Bronchial epithelial cell (primary cell): Measurements from ENCODE around the gene ACSF2. TPM values are rescaled to one million over a fixed set of nuclear protein-coding genes. Genes with fewer than 3 reads are reported as not detected.
A peak's percentile ranks its signal among the peaks of the same experiment; 100 is the strongest.

Source experiments
- DNase-seq: peaks from one replicate; pipeline ENCODE4 v3.0.0-alpha.2; 2010; ENCODE audit warnings: low read depth
- FAIRE-seq: peaks from 2 replicates; lab custom pipeline; 2011; peaks lifted over from hg19 to GRCh38; lab: Jason Lieb, UNC
- H3K27me3 ChIP-seq: 2 replicates; pipeline ENCODE4 v1.5.1; 2011; ENCODE audit warnings: low read length; ENCODE audit not compliant: control insufficient read depth, insufficient read depth
- H3K36me3 ChIP-seq: 2 replicates; pipeline ENCODE4 v1.5.1; 2011; ENCODE audit warnings: low read length; ENCODE audit not compliant: control insufficient read depth, insufficient read depth
- H3K4me3 ChIP-seq: 2 replicates; pipeline ENCODE4 v1.5.1; 2011; ENCODE audit warnings: mild to moderate bottlenecking, low read depth, low read length, control low read depth
- total RNA-seq: library from RNA; depleted of rRNA; stranded (reverse); fragments of >200 nt; gene quantifications from 2 replicates; pipeline ENCODE4 v1.2.1, GENCODE V29; 2014
- TF ChIP-seq, protein P1 (sequence below): IDR thresholded peaks from 2 replicates; pipeline ENCODE4 v1.5.1; 2011; ENCODE audit warnings: mild to moderate bottlenecking, moderate library complexity, low read length, control low read depth, inconsistent platforms; ENCODE audit not compliant: insufficient read depth, severe bottlenecking

The ACSF2 gene
- total RNA-seq, 1 donor from 2014 or later: 14.7 TPM

- DNase-seq: no peak
- Histone ChIP-seq H3K4me3 (no peak overlapping the region), H3K27me3 (no peaks in the 10 kb centered on the region), H3K36me3 (no peaks in the 10 kb centered on the region)
- TF ChIP-seq, protein P1, sequence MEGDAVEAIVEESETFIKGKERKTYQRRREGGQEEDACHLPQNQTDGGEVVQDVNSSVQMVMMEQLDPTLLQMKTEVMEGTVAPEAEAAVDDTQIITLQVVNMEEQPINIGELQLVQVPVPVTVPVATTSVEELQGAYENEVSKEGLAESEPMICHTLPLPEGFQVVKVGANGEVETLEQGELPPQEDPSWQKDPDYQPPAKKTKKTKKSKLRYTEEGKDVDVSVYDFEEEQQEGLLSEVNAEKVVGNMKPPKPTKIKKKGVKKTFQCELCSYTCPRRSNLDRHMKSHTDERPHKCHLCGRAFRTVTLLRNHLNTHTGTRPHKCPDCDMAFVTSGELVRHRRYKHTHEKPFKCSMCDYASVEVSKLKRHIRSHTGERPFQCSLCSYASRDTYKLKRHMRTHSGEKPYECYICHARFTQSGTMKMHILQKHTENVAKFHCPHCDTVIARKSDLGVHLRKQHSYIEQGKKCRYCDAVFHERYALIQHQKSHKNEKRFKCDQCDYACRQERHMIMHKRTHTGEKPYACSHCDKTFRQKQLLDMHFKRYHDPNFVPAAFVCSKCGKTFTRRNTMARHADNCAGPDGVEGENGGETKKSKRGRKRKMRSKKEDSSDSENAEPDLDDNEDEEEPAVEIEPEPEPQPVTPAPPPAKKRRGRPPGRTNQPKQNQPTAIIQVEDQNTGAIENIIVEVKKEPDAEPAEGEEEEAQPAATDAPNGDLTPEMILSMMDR: no peak
- no peak for FAIRE-seq
These were observed 26.1 kb downstream of the ACSF2 start for GRCh38 chr17:50451943-50452629.

GRCh38 chr17:50452630-50453300, 26.7 kb downstream of the ACSF2 start:
- TF ChIP-seq, protein P1: no peak
- H3K27me3 ChIP-seq: no peaks in the 10 kb centered on the region
- H3K36me3 ChIP-seq: no peaks in the 10 kb centered on the region
- FAIRE-seq (no peak), DNase-seq (peak; percentile 63)
- H3K4me3 ChIP-seq: no peak overlapping the region

DNA sequence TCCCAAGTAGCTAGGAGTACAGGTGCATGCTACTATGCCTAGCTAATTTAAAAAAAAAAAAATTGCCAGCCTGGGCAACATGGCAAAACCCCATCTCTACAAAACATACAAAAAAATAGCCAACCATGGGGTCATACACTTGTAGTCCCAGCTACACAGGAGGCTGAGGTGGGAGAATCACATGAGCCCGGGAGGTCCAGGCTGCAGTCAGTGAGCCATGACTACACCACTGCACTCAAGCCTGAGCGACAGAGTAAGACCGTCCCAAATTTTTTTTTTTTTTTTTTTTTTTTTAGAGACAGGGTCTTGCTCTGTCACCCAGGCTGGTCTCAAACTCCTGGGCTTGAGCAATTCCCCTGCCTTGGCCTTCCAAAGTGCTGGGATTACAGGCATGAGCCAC, 27.9 kb downstream of the ACSF2 start:
- H3K27me3 ChIP-seq: no peaks in the 10 kb centered on the region
- no peak for DNase-seq

GRCh38 chr17:50457621-50458020, 31.6 kb downstream of the ACSF2 start:
- TF ChIP-seq, protein P1: no peak
- FAIRE-seq: no peak

More for the DNA sequence above, 27.9 kb downstream of the ACSF2 start:
- H3K4me3 ChIP-seq: no peak overlapping the region
- H3K36me3 ChIP-seq: no peaks in the 10 kb centered on the region
- no peak for FAIRE-seq
- TF ChIP-seq, protein P1: no peak

GRCh38 chr17:50458270-50458669, 32.3 kb downstream of the ACSF2 start:
- H3K4me3 ChIP-seq: no peak overlapping the region
- TF ChIP-seq, protein P1: no peak
- DNase-seq (peak; percentile 64), FAIRE-seq (no peak)
- no peaks in the 10 kb centered on the region for H3K27me3 ChIP-seq
- peaks cover 6% of the 10 kb centered on the region for H3K36me3 ChIP-seq

More at GRCh38 chr17:50457621-50458020, 31.6 kb downstream of the ACSF2 start:
- no peak for DNase-seq
- Histone ChIP-seq H3K4me3 (no peak overlapping the region), H3K36me3 (peaks cover 4% of the 10 kb centered on the region), H3K27me3 (no peaks in the 10 kb centered on the region)
